ENCODE measurements around the gene DUSP16. TPM values are rescaled to one million over a fixed set of nuclear protein-coding genes. Genes with fewer than 3 reads are reported as not detected.

The DUSP16 gene
- total and polyA plus RNA-seq, 2 experiments from 2014 or later = 11.7 to 59.4 TPM

GRCh38 chr12:12469386-12469785, 93.3 kb downstream of the DUSP16 start:
- no peak overlapping the region for H2AFZ ChIP-seq
- H3K4me2 ChIP-seq = no peak overlapping the region
- no peaks in the 10 kb centered on the region for H3K79me2 ChIP-seq (replicated peaks; ENCODE audit: insufficient read depth)
- 0 out of 2 replicates have a peak, but pooled peaks cover 9% of the 10 kb centered on the region for H4K20me1 ChIP-seq (replicated peaks; ENCODE audit: insufficient read depth)
- TF ChIP-seq NANOG (IDR thresholded peaks at IDR 0.05; ENCODE audit: borderline replicate concordance) (no peak), ZNF114 (CRISPR knock-in tag; IDR thresholded peaks at IDR 0.05) (no peak), CTCF (conservative IDR thresholded peaks at IDR 0.05; ENCODE audit: low read depth in 2 of 2) (no peak), STAT1 (IDR thresholded peaks at IDR 0.05; ENCODE audit: unreplicated experiment) (no peak), EZH2phosphoT487 (IDR thresholded peaks at IDR 0.05; ENCODE audit: unreplicated experiment) (no peak), CREB1 (CRISPR knock-in tag; IDR thresholded peaks at IDR 0.05; ENCODE audit: low read depth) (no peak), ETS1 (IDR thresholded peaks at IDR 0.05) (no peak), REST (IDR thresholded peaks at IDR 0.05; ENCODE audit: unreplicated experiment) (no peak), ZNF462 (CRISPR knock-in tag; IDR thresholded peaks at IDR 0.05) (no peak), JUNB (IDR thresholded peaks at IDR 0.05; ENCODE audit: unreplicated experiment) (no peak), ZNF331 (CRISPR knock-in tag; IDR thresholded peaks at IDR 0.05; ENCODE audit: low read depth) (no peak), EZH2 (IDR thresholded peaks at IDR 0.05; ENCODE audit: low read depth, unreplicated experiment) (no peak), POLR2AphosphoS5 (IDR thresholded peaks at IDR 0.05; ENCODE audit: low read depth) (no peak)
- DNase-seq (ENCODE audit: low spot score) (no peak), ATAC-seq (no peak)
- Mint-ChIP-seq H3K9me3 (peaks cover 24% of the 10 kb centered on the region), H3K27ac (no peak overlapping the region), H3K36me3 (ENCODE audit: low read depth) (peaks cover 41% of the 10 kb centered on the region), H3K4me3 (no peak overlapping the region), H3K27me3 (ENCODE audit: insufficient read depth, low read depth, poor library complexity) (no peaks in the 10 kb centered on the region), H3K4me1 (peaks cover 6% of the 10 kb centered on the region)
- no peaks in the 10 kb centered on the region for H3K9me2 ChIP-seq (ENCODE audit: insufficient read depth)
- no peak overlapping the region for H3K4me3 ChIP-seq
- peaks cover 8% of the 10 kb centered on the region for H3K4me1 ChIP-seq (ENCODE audit: insufficient read depth)
- H3F3A ChIP-seq (replicated peaks; ENCODE audit: low read depth) = 0 out of 2 replicates have a peak, but pooled peaks cover 2% of the 10 kb centered on the region
- H3K36me3 ChIP-seq (ENCODE audit: insufficient read depth) = no peaks in the 10 kb centered on the region
- no peak overlapping the region for H3K27ac ChIP-seq (ENCODE audit: low read depth)
- H3K27me3 ChIP-seq (ENCODE audit: insufficient read depth) = no peaks in the 10 kb centered on the region

Data from GM23338 (cell line).